A549 (cell line): Measurements from ENCODE around the gene EPOP. TPM values are rescaled to one million over a fixed set of nuclear protein-coding genes. Genes with fewer than 3 reads are reported as not detected.
A peak's percentile ranks its signal among the peaks of the same experiment; 100 is the strongest.

Source experiments
- BCL3 ChIP-seq: fragments of >200 bp; sonication (Bioruptor Twin); formaldehyde crosslinking; IDR thresholded peaks from 3 replicates; pipeline ENCODE4 v1.6.1; 2016
- CBX8 ChIP-seq: fragments of 200-600 bp; sonication (generic); IDR thresholded peaks from 2 replicates; pipeline ENCODE4 v1.6.1; 2016
- CHD2 ChIP-seq: fragments of 150-350 bp; IDR thresholded peaks from 2 replicates; pipeline ENCODE4 v1.6.1; 2014; ENCODE audit warnings: low read length; ENCODE audit not compliant: partially characterized antibody
- CHD4 ChIP-seq: fragments of 200-600 bp; sonication (generic); IDR thresholded peaks from 2 replicates; pipeline ENCODE4 v1.6.1; 2016; ENCODE audit warnings: antibody characterized with exemption, mild to moderate bottlenecking, borderline replicate concordance
- EHF ChIP-seq: fragments of 250-450 bp; sonication (Bioruptor Pico); IDR thresholded peaks from 2 replicates; pipeline ENCODE4 v1.5.0; 2020; ENCODE audit warnings: mild to moderate bottlenecking
- EHMT2 ChIP-seq: fragments of 200-600 bp; sonication (generic); IDR thresholded peaks from 2 replicates; pipeline ENCODE4 v1.6.1; 2016; ENCODE audit warnings: antibody characterized with exemption, low read depth, mild to moderate bottlenecking, moderate library complexity
- EP300 ChIP-seq, 2 experiments: fragments of >200 bp; sonication (Bioruptor Twin); formaldehyde crosslinking; IDR thresholded peaks; 2 replicates in 1 of 2; 3 replicates in 1 of 2; pipeline ENCODE4 v1.6.1; 2016 to 2017
- ESRRA ChIP-seq: fragments of 150-350 bp; IDR thresholded peaks from 2 replicates; pipeline ENCODE4 v1.6.1; 2014; ENCODE audit warnings: mild to moderate bottlenecking, low read length, borderline replicate concordance
- FOSL2 ChIP-seq, 2 experiments: fragments of 450-650 bp in 1 of 2; fragments of >200 bp in 1 of 2; sonication (Bioruptor Twin) in 1 of 2; formaldehyde crosslinking; IDR thresholded peaks; 2 replicates each; pipeline versions ENCODE4 v1.5.0 to v1.6.1; 2016 to 2020; ENCODE audit warnings: mild to moderate bottlenecking in 1 of 2, moderate library complexity in 1 of 2
- HDAC2 ChIP-seq: fragments of 200-600 bp; sonication (generic); IDR thresholded peaks from 2 replicates; pipeline ENCODE4 v1.6.1; 2016
- HEYL ChIP-seq: fragments of 250-450 bp; sonication (Bioruptor Pico); IDR thresholded peaks from 2 replicates; pipeline ENCODE4 v1.8.0; 2021; ENCODE audit warnings: mild to moderate bottlenecking, moderate library complexity
- HOXA7 ChIP-seq: fragments of 250-450 bp; sonication (Bioruptor Pico); IDR thresholded peaks from 2 replicates; pipeline ENCODE4 v1.5.0; 2020; ENCODE audit warnings: mild to moderate bottlenecking, moderate library complexity
- HOXB13 ChIP-seq: fragments of 250-450 bp; sonication (Bioruptor Pico); IDR thresholded peaks from 2 replicates; pipeline ENCODE4 v1.5.0; 2020; ENCODE audit warnings: low read depth, mild to moderate bottlenecking, moderate library complexity
- HOXB5 ChIP-seq: fragments of 250-450 bp; sonication (Bioruptor Pico); IDR thresholded peaks from 2 replicates; pipeline ENCODE4 v1.5.0; 2020; ENCODE audit warnings: mild to moderate bottlenecking, moderate library complexity
- JUNB ChIP-seq: fragments of >200 bp; sonication (Bioruptor Twin); formaldehyde crosslinking; IDR thresholded peaks from 2 replicates; pipeline ENCODE4 v1.6.1; 2016
- KDM1A ChIP-seq: fragments of 200-600 bp; sonication (generic); IDR thresholded peaks from 2 replicates; pipeline ENCODE4 v1.6.1; 2016; ENCODE audit warnings: low read depth, mild to moderate bottlenecking
- KDM5A ChIP-seq: fragments of 200-600 bp; sonication (generic); IDR thresholded peaks from 2 replicates; pipeline ENCODE4 v1.6.1; 2016; ENCODE audit warnings: antibody characterized with exemption, mild to moderate bottlenecking
- RCOR1 ChIP-seq: fragments of 150-350 bp; IDR thresholded peaks from 2 replicates; pipeline ENCODE4 v1.6.1; 2014; ENCODE audit warnings: antibody characterized with exemption, low read length, low read depth
- SREBF2 ChIP-seq: fragments of 450-650 bp; IDR thresholded peaks from 2 replicates; pipeline ENCODE4 v1.6.1; 2014; ENCODE audit warnings: mild to moderate bottlenecking, moderate library complexity
- ZSCAN20 ChIP-seq: fragments of 250-450 bp; sonication (Bioruptor Pico); IDR thresholded peaks from 2 replicates; pipeline ENCODE4 v1.8.0; 2022; ENCODE audit warnings: mild to moderate bottlenecking, moderate library complexity
- polyA plus RNA-seq, 4 experiments: library from polyadenylated mRNA; depleted of rRNA in 3 of 4; stranded (reverse); fragments of >200 nt; fragmentation: RNase III in 1 of 4; extraction: RNeasy Plus Mini Kit Qiagen cat#74134 plus additional on column Dnase treatment in 1 of 4; gene quantifications; 2 replicates in 3 of 4; 3 replicates in 1 of 4; pipeline ENCODE4 v1.2.3, GENCODE V29; 2011 to 2017
- TF ChIP-seq, protein P1 (sequence below): fragments of 450-650 bp; IDR thresholded peaks from 2 replicates; pipeline ENCODE4 v1.6.1; 2014; ENCODE audit warnings: antibody characterized with exemption
- TF ChIP-seq, protein P2 (sequence below): fragments of 200-600 bp; sonication (generic); IDR thresholded peaks from 2 replicates; pipeline ENCODE4 v1.6.1; 2016; ENCODE audit warnings: antibody characterized with exemption, mild to moderate bottlenecking, moderate library complexity
- TF ChIP-seq, protein P3 (sequence below): IDR thresholded peaks from 2 replicates; pipeline ENCODE4 v1.6.1; 2012
- TF ChIP-seq, protein P4 (sequence below): IDR thresholded peaks from 2 replicates; pipeline ENCODE4 v1.6.1; 2012; ENCODE audit warnings: low read depth, borderline replicate concordance

EPOP gene
- polyA plus RNA-seq, 2 of the 4 experiments (the other 2 are of a cell fraction) = 5.1 to 12.1 TPM

GRCh38 chr17:38674749-38675615 is at the start of gene EPOP (continued):
- TF ChIP-seq RCOR1 = 0 out of 2 replicates have a peak, but pooled peaks have one; percentile 45
- TF ChIP-seq EP300 (IDR thresholded peaks at IDR 0.05) = no peak
- TF ChIP-seq HOXB5 (CRISPR knock-in tag) = peak; percentile 89; the same call in 1 of the 2 replicates
- TF ChIP-seq HDAC2 = peak; percentile 91
- TF ChIP-seq, protein P1, sequence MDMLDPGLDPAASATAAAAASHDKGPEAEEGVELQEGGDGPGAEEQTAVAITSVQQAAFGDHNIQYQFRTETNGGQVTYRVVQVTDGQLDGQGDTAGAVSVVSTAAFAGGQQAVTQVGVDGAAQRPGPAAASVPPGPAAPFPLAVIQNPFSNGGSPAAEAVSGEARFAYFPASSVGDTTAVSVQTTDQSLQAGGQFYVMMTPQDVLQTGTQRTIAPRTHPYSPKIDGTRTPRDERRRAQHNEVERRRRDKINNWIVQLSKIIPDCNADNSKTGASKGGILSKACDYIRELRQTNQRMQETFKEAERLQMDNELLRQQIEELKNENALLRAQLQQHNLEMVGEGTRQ = peak; percentile 70
- TF ChIP-seq BCL3 = peak; percentile 84; the same call in 2 of the 3 replicates
- peak; percentile 78 for TF ChIP-seq ZSCAN20 (CRISPR knock-in tag)
- 0 out of 2 replicates have a peak, but pooled peaks have one; percentile 54 for TF ChIP-seq HEYL (CRISPR knock-in tag)
- TF ChIP-seq EHF (CRISPR knock-in tag) = peak; percentile 78; the same call in 1 of the 2 replicates
- no peak for TF ChIP-seq CBX8
- no peak for TF ChIP-seq ESRRA
- TF ChIP-seq SREBF2 = no peak
- no peak for TF ChIP-seq CHD2
- TF ChIP-seq, protein P2, sequence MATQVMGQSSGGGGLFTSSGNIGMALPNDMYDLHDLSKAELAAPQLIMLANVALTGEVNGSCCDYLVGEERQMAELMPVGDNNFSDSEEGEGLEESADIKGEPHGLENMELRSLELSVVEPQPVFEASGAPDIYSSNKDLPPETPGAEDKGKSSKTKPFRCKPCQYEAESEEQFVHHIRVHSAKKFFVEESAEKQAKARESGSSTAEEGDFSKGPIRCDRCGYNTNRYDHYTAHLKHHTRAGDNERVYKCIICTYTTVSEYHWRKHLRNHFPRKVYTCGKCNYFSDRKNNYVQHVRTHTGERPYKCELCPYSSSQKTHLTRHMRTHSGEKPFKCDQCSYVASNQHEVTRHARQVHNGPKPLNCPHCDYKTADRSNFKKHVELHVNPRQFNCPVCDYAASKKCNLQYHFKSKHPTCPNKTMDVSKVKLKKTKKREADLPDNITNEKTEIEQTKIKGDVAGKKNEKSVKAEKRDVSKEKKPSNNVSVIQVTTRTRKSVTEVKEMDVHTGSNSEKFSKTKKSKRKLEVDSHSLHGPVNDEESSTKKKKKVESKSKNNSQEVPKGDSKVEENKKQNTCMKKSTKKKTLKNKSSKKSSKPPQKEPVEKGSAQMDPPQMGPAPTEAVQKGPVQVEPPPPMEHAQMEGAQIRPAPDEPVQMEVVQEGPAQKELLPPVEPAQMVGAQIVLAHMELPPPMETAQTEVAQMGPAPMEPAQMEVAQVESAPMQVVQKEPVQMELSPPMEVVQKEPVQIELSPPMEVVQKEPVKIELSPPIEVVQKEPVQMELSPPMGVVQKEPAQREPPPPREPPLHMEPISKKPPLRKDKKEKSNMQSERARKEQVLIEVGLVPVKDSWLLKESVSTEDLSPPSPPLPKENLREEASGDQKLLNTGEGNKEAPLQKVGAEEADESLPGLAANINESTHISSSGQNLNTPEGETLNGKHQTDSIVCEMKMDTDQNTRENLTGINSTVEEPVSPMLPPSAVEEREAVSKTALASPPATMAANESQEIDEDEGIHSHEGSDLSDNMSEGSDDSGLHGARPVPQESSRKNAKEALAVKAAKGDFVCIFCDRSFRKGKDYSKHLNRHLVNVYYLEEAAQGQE = no peak
- peak; percentile 94 for TF ChIP-seq CHD4
- TF ChIP-seq EHMT2 = no peak
- TF ChIP-seq HOXA7 (CRISPR knock-in tag) = no peak
- TF ChIP-seq JUNB = no peak
- no peak for TF ChIP-seq FOSL2 (IDR thresholded peaks at IDR 0.05)
- TF ChIP-seq FOSL2 (CRISPR knock-in tag; IDR thresholded peaks at IDR 0.05) = no peak
- TF ChIP-seq, protein P3, sequence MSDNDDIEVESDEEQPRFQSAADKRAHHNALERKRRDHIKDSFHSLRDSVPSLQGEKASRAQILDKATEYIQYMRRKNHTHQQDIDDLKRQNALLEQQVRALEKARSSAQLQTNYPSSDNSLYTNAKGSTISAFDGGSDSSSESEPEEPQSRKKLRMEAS = peak; percentile 100
- TF ChIP-seq, protein P4, sequence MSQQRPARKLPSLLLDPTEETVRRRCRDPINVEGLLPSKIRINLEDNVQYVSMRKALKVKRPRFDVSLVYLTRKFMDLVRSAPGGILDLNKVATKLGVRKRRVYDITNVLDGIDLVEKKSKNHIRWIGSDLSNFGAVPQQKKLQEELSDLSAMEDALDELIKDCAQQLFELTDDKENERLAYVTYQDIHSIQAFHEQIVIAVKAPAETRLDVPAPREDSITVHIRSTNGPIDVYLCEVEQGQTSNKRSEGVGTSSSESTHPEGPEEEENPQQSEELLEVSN = peak; percentile 99
- no peak for TF ChIP-seq KDM5A
- peak; percentile 76; the same call in 1 of the 2 replicates for TF ChIP-seq HOXB13 (CRISPR knock-in tag)
- peak; percentile 75 for TF ChIP-seq KDM1A
